A549 treated with DMSO at 1 μM for 4 hours (cell line): ENCODE measurements around the gene RGS2. TPM values are rescaled to one million over a fixed set of nuclear protein-coding genes. Genes with fewer than 3 reads are reported as not detected.

ENCODE experiments used
- total RNA-seq: library from RNA; stranded (reverse); fragments of 200-300 nt; extraction: Qiagen RNA extraction; gene quantifications from 5 replicates; pipeline ENCODE4 v1.2.3, GENCODE V29; 2022; ENCODE audit warnings: low read depth

The RGS2 gene
- total RNA-seq = 16.5 to 24.1 TPM (median 20.0 TPM) in 5 replicates

DNA sequence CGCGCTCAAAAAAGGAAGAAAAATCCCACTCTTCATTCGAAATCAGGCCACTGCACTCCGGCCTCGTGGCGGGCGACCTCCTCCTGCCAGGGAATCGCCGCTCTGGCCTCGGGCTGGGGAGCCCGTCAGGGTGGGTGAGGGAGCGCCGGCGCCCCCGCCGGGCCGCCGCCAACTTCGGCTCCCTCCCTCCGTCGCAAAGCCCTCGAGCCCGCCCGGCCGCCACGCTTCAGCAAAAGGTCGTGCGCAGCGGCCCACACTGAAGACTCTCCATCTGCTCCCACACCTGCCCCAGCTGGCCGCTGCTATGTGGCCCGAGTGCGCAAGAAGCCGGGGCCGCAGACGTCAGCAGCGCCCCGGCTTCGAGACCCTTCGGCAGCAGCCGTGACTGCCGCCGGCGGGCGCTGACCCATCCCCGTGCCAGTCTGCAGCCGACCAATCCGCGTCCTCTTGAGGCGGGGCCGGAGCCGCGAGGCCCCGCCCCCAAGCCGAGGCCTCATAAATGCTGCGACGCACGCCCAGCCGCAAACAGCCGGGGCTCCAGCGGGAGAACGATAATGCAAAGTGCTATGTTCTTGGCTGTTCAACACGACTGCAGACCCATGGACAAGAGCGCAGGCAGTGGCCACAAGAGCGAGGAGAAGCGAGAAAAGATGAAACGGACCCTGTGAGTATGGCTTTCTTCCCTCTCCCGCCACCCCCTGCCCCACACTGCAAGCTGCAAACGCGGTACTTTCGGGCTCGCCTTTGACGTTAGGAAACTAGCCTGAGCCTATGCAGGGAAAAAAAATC, at the start of gene RGS2:
RGS2 (plus strand) TSS at position 522 of the 789 bp plus-strand sequence; CDS start at position 555, 33 bp downstream.

Other genes starting within 250 kb of the RGS2 start
- gene RGS1, start 233.3 kb upstream of the RGS2 start, total RNA-seq = not detected in 5 replicates
- not detected in 5 replicates for gene RGS13, start 172.9 kb upstream of the RGS2 start, total RNA-seq